Activated CD4-positive, CD25-positive, alpha-beta regulatory T cell treated with anti-CD3 and anti-CD28 coated beads, Interleukin-2, amount 50 U/mL, for 16 hours (primary cell): Measurements from ENCODE around the gene MIPEP.

Experiments
- DNase-seq: peaks from one replicate; pipeline ENCODE4 v3.0.0-alpha.2; 2020; ENCODE audit warnings: low read depth, low spot score

MIPEP gene

DNA sequence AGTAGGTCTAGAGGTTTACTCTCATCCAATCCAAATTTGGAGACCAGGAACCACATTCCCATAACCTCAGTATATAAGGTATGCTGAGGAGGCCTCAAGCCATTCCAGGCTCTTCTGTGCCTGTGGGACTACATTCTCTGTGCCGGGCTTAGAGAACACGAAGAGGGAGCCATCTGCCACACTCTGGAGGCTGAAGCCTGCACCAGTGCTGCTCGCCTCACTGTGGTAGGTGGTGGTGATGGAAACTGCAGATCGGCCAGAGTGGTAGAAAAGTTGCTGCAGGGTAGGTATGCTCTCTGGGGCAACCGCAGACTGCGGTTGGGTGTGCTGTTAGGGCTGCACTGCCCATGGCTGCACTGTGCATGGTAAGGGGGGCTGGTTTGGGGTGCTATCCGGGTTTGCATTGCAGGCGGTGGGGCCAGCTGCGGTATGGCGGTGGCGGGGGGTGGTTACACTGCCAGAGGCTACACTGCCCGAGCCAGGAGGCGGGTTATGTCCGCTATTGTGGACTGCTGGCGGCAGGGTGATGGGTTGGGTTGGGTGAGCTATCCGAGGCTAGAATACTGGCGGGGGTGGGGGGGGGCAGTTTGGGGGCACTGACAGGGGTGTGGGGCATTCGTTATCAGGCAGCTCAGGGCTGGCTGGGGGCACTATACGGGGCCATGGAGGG is 174.0 kb downstream of the MIPEP start:
- no peak for DNase-seq

DNA sequence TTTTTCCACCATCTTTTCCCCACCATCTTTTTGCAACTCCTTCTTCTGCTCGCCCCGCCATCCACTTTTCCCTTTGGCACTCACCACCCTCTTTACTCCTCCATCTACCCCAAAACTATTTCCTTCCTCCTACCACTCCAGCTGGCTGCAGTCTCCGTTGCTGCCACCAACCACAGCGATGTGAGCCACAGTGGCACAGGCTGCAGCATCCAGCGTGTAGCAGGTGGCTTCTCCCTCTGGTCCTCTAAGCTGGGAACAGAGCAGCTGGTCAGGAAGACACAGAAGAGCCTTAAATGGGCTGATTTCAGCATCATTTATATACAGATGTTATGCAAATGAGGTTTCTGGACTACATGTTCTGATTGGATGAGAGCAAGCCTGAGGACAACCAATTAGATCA is 174.5 kb downstream of the MIPEP start:
- DNase-seq = no peak

GRCh38 chr13:23711355-23711754 is 177.8 kb downstream of the MIPEP start:
- no peak for DNase-seq

DNA sequence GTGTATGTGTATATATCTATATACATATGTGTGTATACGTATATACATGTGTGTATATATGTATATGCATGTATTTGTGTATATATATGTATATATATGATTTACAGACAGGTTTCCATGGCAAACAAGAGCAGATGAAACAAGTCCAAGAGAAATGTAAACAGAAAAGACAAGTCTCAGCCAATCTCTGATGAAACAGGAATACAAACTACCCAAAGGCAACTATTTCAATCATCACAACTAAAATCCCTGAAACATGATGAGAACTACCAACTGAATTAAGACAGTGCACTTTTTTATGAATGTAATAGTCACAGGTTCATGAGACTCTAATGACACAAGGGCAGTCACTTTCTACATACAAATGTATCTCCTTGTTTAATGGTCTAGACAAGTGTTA is 178.8 kb downstream of the MIPEP start:
- no peak for DNase-seq

GRCh38 chr13:23709536-23709935 is 179.7 kb downstream of the MIPEP start:
- no peak for DNase-seq

- DNase-seq = no peak
Observed at GRCh38 chr13:23707674-23708073, 181.5 kb downstream of the MIPEP start.

- no peak for DNase-seq
Observed at GRCh38 chr13:23705583-23705982, 183.6 kb downstream of the MIPEP start.

- no peak for DNase-seq
Observed at GRCh38 chr13:23703246-23703860, 185.8 kb downstream of the MIPEP start.

GRCh38 chr13:23701636-23702035 is 187.6 kb downstream of the MIPEP start:
- DNase-seq = no peak

GRCh38 chr13:23701186-23701585 is 188.0 kb downstream of the MIPEP start:
- DNase-seq = no peak

DNA sequence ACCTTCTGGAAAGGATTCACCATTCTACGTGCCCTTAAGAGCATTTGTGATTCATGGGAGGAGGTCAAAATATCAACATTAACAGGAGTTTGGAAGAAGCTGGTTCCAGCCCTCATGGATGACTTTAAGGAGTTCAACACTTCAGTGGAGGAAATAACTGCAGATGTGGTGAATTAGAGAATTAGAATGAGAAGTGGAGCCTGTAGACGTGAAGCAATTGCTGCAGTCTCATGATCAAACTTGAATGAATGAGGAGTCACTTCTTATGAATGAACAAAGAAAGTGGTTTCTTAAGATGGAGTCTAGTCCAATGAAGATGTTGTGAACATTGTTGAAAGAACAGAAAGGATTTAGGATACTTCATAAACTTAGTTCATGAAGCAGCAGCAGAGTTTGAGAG is 189.9 kb downstream of the MIPEP start:
- DNase-seq = no peak

DNA sequence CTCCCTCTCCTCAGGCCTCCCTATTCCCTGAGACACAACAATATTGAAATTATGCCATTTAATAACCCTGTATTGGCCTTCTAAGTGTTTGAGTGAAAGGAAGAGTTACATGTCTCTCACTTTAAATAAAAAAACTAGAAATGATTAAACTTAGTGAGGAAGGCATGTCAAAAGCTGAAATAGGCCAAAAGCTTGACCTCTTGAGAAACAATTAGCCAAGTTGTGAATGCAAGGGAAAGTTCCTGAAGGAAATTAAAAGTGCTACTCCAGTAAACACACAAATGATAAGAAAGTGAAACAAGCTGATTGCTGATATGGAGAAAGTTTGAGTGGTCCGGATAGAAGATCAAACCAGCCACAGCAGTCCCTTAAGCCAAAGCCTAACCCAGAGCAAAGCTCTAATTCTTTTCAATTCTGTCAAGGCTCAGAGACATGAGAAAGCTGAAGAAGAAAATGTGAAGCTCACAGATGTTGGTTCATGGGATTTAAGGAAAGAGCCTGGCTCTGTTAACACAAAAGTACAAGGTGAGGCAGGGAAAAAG is 191.4 kb downstream of the MIPEP start:
- DNase-seq = no peak

DNA sequence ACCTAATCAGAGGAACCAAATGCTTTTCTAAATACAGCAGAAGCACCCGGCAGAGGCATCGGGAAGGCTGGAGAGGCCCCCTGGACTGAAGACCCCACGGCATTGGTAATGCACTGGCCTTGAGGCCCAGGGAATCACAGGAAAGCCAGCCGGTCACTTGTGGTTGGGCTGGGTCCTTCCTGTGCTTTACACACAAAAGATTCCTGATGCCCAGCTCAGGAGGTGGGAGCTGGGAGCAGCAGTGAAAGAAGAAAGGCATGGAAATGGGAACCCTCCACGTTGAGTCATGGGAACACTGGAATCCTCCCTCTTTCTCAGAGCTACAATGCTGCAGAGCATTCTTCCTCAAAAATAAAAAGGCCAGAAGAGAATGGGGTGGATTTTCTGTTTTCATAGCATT is 192.6 kb downstream of the MIPEP start:
- DNase-seq = no peak

GRCh38 chr13:23695711-23696464 is 193.3 kb downstream of the MIPEP start:
- DNase-seq = peak; percentile 17

- no peak for DNase-seq
Observed at GRCh38 chr13:23695196-23695595, 194.0 kb downstream of the MIPEP start.

GRCh38 chr13:23692816-23693215 is 196.4 kb downstream of the MIPEP start:
- no peak for DNase-seq

GRCh38 chr13:23690668-23691067 is 198.5 kb downstream of the MIPEP start:
- no peak for DNase-seq

DNA sequence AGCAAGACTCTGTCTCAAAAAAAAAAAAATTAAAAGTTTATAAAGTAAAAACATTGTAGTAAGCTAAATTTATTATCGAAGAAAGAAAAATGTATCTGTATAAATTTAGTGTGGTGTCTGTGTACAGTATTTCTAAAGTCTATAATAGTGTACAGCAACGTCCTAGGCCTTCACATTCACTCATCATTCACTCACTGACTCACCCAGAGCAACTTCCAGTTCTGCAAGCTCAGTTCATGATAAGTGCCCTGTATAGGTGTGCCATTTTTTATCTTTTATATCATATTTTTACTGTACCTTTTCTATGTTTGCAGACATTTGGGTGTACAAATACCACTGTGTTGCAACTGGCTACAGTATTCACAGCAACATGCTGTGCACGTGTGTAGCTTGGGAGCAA is 200.9 kb downstream of the MIPEP start:
- no peak for DNase-seq

GRCh38 chr13:23687614-23688013 is 201.6 kb downstream of the MIPEP start:
- DNase-seq = no peak

DNA sequence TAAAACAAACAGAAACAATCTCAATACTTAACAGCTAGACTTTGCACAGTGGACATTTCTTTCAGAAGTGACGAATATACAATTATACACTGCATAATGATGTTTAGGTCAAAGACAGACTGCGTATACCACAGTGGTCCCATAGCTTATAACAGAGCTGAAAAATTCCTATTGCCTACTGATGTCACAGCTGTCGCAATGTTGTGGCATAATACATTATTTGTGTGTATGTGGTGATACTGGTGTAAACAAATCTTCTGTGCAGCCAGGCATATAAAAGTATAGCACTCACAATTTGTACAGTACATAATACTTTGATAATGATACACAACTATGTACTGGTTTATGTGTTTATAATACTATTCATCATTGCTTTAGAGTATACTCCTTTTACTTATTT is 202.3 kb downstream of the MIPEP start:
- no peak for DNase-seq

GRCh38 chr13:23685416-23685815 is 203.8 kb downstream of the MIPEP start:
- no peak for DNase-seq

DNA sequence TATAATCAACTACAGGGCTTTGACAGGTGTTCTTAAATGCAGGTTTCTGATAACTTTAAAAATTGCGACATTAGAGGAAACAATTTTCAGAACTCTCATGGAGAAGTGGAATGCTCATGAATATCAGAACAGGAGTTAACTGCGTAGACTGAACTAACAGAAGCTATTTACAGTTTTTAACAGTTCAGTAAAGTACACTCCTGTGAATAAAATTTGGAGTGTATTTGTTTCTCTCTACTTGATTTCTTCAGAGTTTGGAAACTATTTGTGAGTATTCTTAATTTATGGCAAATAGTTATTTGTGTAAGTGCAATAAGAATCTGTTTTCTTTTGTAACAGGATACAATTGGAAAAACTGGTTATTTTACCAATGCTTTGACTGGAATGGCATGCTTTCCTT is 204.6 kb downstream of the MIPEP start:
- DNase-seq = no peak

GRCh38 chr13:23683084-23683483 is 206.1 kb downstream of the MIPEP start:
- no peak for DNase-seq
